Smooth muscle cell (in vitro differentiated cells): ENCODE measurements around the gene C10orf120. TPM values are rescaled to one million over a fixed set of nuclear protein-coding genes. Genes with fewer than 3 reads are reported as not detected.

Experiments
- DNase-seq: peaks from one replicate; lab custom pipeline; 2025; ENCODE audit not compliant: unreplicated experiment; lab: John Stamatoyannopoulos, UW
- H2AFZ ChIP-seq: fragments of 200-600 bp; sonication (generic); 2 replicates; pipeline ENCODE4 v1.6.0; 2016; ENCODE audit warnings: antibody characterized with exemption, low read depth, mild to moderate bottlenecking
- H3F3A ChIP-seq: fragments of 200-600 bp; sonication (generic); 2 replicates; pipeline ENCODE4 v1.6.0; 2017; ENCODE audit warnings: antibody characterized with exemption, low read depth
- H3K27ac ChIP-seq: fragments of 200-600 bp; sonication (generic); 2 replicates; pipeline ENCODE4 v1.5.1; 2016; ENCODE audit warnings: low read depth, mild to moderate bottlenecking
- H3K27me3 ChIP-seq: fragments of 200-600 bp; sonication (generic); 2 replicates; pipeline ENCODE4 v1.6.1; 2016; ENCODE audit warnings: low read depth, mild to moderate bottlenecking
- H3K36me3 ChIP-seq: fragments of 200-600 bp; sonication (generic); 2 replicates; pipeline ENCODE4 v1.5.1; 2016; ENCODE audit warnings: low read depth
- H3K4me1 ChIP-seq: fragments of 200-600 bp; sonication (generic); 2 replicates; pipeline ENCODE4 v1.5.1; 2016; ENCODE audit warnings: low read depth
- H3K4me2 ChIP-seq: fragments of 200-600 bp; sonication (generic); 2 replicates; pipeline ENCODE4 v1.6.0; 2016; ENCODE audit warnings: mild to moderate bottlenecking
- H3K4me3 ChIP-seq: fragments of 200-600 bp; sonication (generic); 2 replicates; pipeline ENCODE4 v1.5.1; 2016; ENCODE audit warnings: mild to moderate bottlenecking
- H3K79me2 ChIP-seq: fragments of 200-600 bp; sonication (generic); 2 replicates; pipeline ENCODE4 v1.6.0; 2016; ENCODE audit warnings: low read depth, mild to moderate bottlenecking
- H3K9ac ChIP-seq: fragments of 200-600 bp; sonication (generic); 2 replicates; pipeline ENCODE4 v1.6.0; 2016; ENCODE audit warnings: low read depth
- H3K9me3 ChIP-seq: fragments of 200-600 bp; sonication (generic); replicated peaks from 2 replicates; pipeline ENCODE4 v1.5.1; 2016; ENCODE audit warnings: low read depth
- H4K20me1 ChIP-seq: fragments of 200-600 bp; sonication (generic); 2 replicates; pipeline ENCODE4 v1.6.0; 2016; ENCODE audit warnings: low read depth
- CTCF ChIP-seq: fragments of 200-600 bp; sonication (generic); IDR thresholded peaks from 2 replicates; pipeline ENCODE4 v1.5.1; 2017; ENCODE audit warnings: borderline replicate concordance, mild to moderate bottlenecking, antibody characterized with exemption; ENCODE audit not compliant: insufficient read depth, poor library complexity, severe bottlenecking
- WGBS: methylation state at CpG from one replicate; pipeline ENCODE4 v1.1.7; 2016; ENCODE audit warnings: low lambda C conversion rate; 5-methylcytosine and 5-hydroxymethylcytosine counted together
- polyA plus RNA-seq: library from polyadenylated mRNA; unstranded; fragments of >200 nt; fragmentation: Nextera tagmentation; extraction: Ambion mirVana; gene quantifications from 2 replicates; pipeline ENCODE4 v1.2.1, GENCODE V29; 2016
- total RNA-seq: library from RNA; depleted of rRNA; stranded (reverse); fragments of >200 nt; gene quantifications from 2 replicates; pipeline ENCODE4 v1.2.3, GENCODE V29; 2014

Gene C10orf120
- total and polyA plus RNA-seq, 2 experiments from 2014 or later, result not detected

GRCh38 chr10:122673731-122674130 lies 25.9 kb downstream of the C10orf120 start:
- Histone ChIP-seq H3K4me2 (no peak overlapping the region), H4K20me1 (no peaks in the 10 kb centered on the region), H3K36me3 (no peaks in the 10 kb centered on the region), H3K9me3 (no peaks in the 10 kb centered on the region), H3K27ac (no peak overlapping the region), H3K4me3 (no peak overlapping the region), H3K9ac (no peak overlapping the region), H3F3A (no peaks in the 10 kb centered on the region), H3K4me1 (no peaks in the 10 kb centered on the region), H3K27me3 (peaks cover 3% of the 10 kb centered on the region), H2AFZ (no peak overlapping the region), H3K79me2 (no peaks in the 10 kb centered on the region)
- TF ChIP-seq CTCF, result no peak
- 88% methylated on average over 5 of the region's 5 CpGs for WGBS
- no peak for DNase-seq

- DNase-seq, result no peak
- no peaks in the 10 kb centered on the region for H3K79me2 ChIP-seq
- H4K20me1 ChIP-seq, result no peaks in the 10 kb centered on the region
- no peaks in the 10 kb centered on the region for H3K36me3 ChIP-seq
- H3K9me3 ChIP-seq, result no peaks in the 10 kb centered on the region
- no peak overlapping the region for H3K27ac ChIP-seq
- no peak overlapping the region for H2AFZ ChIP-seq
- H3K4me3 ChIP-seq, result no peak overlapping the region
- no peak overlapping the region for H3K4me2 ChIP-seq
- H3K27me3 ChIP-seq, result peaks cover 3% of the 10 kb centered on the region
- WGBS, result 85% methylated on average over 6 of the region's 6 CpGs
- no peak for TF ChIP-seq CTCF
- H3K4me1 ChIP-seq, result no peaks in the 10 kb centered on the region
- no peaks in the 10 kb centered on the region for H3F3A ChIP-seq
- H3K9ac ChIP-seq, result no peak overlapping the region
These were observed 26.4 kb downstream of the C10orf120 start for GRCh38 chr10:122673269-122673668.

- H3K9me3 ChIP-seq, result no peaks in the 10 kb centered on the region
- DNase-seq, result no peak
- TF ChIP-seq CTCF, result no peak
- H4K20me1 ChIP-seq, result no peaks in the 10 kb centered on the region
- no peak overlapping the region for H3K4me3 ChIP-seq
- H2AFZ ChIP-seq, result no peak overlapping the region
- H3K79me2 ChIP-seq, result no peaks in the 10 kb centered on the region
- no peak overlapping the region for H3K27ac ChIP-seq
- H3K27me3 ChIP-seq, result peaks cover 3% of the 10 kb centered on the region
- no peaks in the 10 kb centered on the region for H3K4me1 ChIP-seq
- H3F3A ChIP-seq, result no peaks in the 10 kb centered on the region
- H3K4me2 ChIP-seq, result no peak overlapping the region
- 89% methylated on average over 4 of the region's 4 CpGs for WGBS
- no peaks in the 10 kb centered on the region for H3K36me3 ChIP-seq
- no peak overlapping the region for H3K9ac ChIP-seq
These were observed 27.0 kb downstream of the C10orf120 start for GRCh38 chr10:122672655-122673054.

GRCh38 chr10:122671355-122671754 lies 28.3 kb downstream of the C10orf120 start:
- no peak overlapping the region for H2AFZ ChIP-seq
- 70% methylated on average over 3 of the region's 3 CpGs for WGBS

More at GRCh38 chr10:122671355-122671754, 28.3 kb downstream of the C10orf120 start:
- no peak overlapping the region for H3K9ac ChIP-seq
- DNase-seq, result no peak
- no peaks in the 10 kb centered on the region for H3K36me3 ChIP-seq
- H3K79me2 ChIP-seq, result no peaks in the 10 kb centered on the region
- H3F3A ChIP-seq, result no peaks in the 10 kb centered on the region
- peaks cover 8% of the 10 kb centered on the region for H3K27me3 ChIP-seq
- H3K4me3 ChIP-seq, result no peak overlapping the region
- no peaks in the 10 kb centered on the region for H4K20me1 ChIP-seq
- H3K4me1 ChIP-seq, result no peaks in the 10 kb centered on the region
- no peak overlapping the region for H3K4me2 ChIP-seq
- no peak for TF ChIP-seq CTCF
- H3K9me3 ChIP-seq, result no peaks in the 10 kb centered on the region
- no peak overlapping the region for H3K27ac ChIP-seq
